K562 (cell line): Measurements from ENCODE around the gene DRICH1. TPM values are rescaled to one million over a fixed set of nuclear protein-coding genes. Genes with fewer than 3 reads are reported as not detected.

Experiments used
- ATAC-seq: fragments of 200-7000 bp; cut with Tn5 transposase; 3 replicates; pipeline ENCODE4 v1.9.1; 2020; ENCODE audit warnings: moderate library complexity
- BruUV-seq: library from RNA; stranded (reverse); fragments of 400-500 nt; replicated peaks from 2 replicates; lab custom pipeline; 2021; lab: Mats Ljungman, UMichigan
- CTCF ChIA-PET: fragments of 300-600 bp; formaldehyde crosslinking; extraction: SDS; loops from one replicate; lab custom pipeline; 2021; ENCODE audit warnings: low intra/inter-chr PET ratio; lab: Yijun Ruan, JAX
- POLR2A ChIA-PET: fragments of 300-600, 350-650 bp; sonication (Branson Sonifier 250); formaldehyde crosslinking; extraction: SDS; loops from one replicate; lab custom pipeline; 2021; ENCODE audit warnings: antibody characterized with exemption, inconsistent platforms; lab: Yijun Ruan, JAX
- DNase-seq, 4 experiments: peaks; one replicate each; pipeline versions ENCODE4 v3.0.0 to v3.0.0-alpha.2; 2011 to 2018; ENCODE audit warnings: low spot score in 3 of 4, mixed read lengths in 3 of 4; ENCODE audit errors: extremely low read depth in 1 of 4
- FAIRE-seq: peaks from 2 replicates; lab custom pipeline; 2011; peaks lifted over from hg19 to GRCh38; lab: Jason Lieb, UNC
- H2AFZ ChIP-seq: 2 replicates; pipeline ENCODE4 v1.6.0; 2011; ENCODE audit warnings: low read depth, low read length, control low read depth, inconsistent platforms
- H3K27ac ChIP-seq: fragments of 200-600 bp; 3 replicates; pipeline ENCODE4 v1.8.0; 2011; ENCODE audit warnings: low read depth, mild to moderate bottlenecking, control low read depth, inconsistent platforms, low read length, moderate library complexity, mixed read lengths; ENCODE audit errors: extremely low read depth
- H3K27me3 ChIP-seq, 2 experiments: fragments of 300-600 bp in 1 of 2; 2 replicates in 1 of 2; 3 replicates in 1 of 2; pipeline versions ENCODE4 v1.6.0 to v1.8.0; 2011; ENCODE audit warnings: inconsistent platforms in 2 of 2, low read length in 2 of 2, mild to moderate bottlenecking in 1 of 2, mixed read lengths in 1 of 2, moderate library complexity in 1 of 2; ENCODE audit not compliant: control insufficient read depth in 2 of 2, insufficient read depth in 2 of 2
- H3K36me3 ChIP-seq: fragments of 300-600 bp; 3 replicates; pipeline ENCODE4 v1.8.0; 2011; ENCODE audit warnings: mild to moderate bottlenecking, low read length, inconsistent platforms; ENCODE audit not compliant: control insufficient read depth, insufficient read depth
- H3K4me1 ChIP-seq, 2 experiments: fragments of 200-600 bp in 1 of 2; replicated peaks in 1 of 2; 2 replicates in 1 of 2; 3 replicates in 1 of 2; pipeline versions ENCODE4 v1.5.1 to v1.8.0; 2011; ENCODE audit warnings: inconsistent platforms in 2 of 2, low read length in 2 of 2, mild to moderate bottlenecking in 1 of 2, mixed read lengths in 1 of 2, moderate library complexity in 1 of 2; ENCODE audit not compliant: control insufficient read depth in 2 of 2, insufficient read depth in 2 of 2
- H3K4me2 ChIP-seq: 2 replicates; pipeline ENCODE4 v1.6.1; 2011; ENCODE audit warnings: low read length, control low read depth, inconsistent platforms, mixed read lengths; ENCODE audit not compliant: insufficient read depth
- H3K4me3 ChIP-seq: fragments of 200-600 bp; sonication (generic), shearing (Covaris generic); 2 replicates; pipeline ENCODE4 v1.5.1; 2016; ENCODE audit warnings: control low read depth, inconsistent platforms
- H3K79me2 ChIP-seq: fragments of 200-600 bp; 3 replicates; pipeline ENCODE4 v1.8.0; 2011; ENCODE audit warnings: low read length, inconsistent platforms; ENCODE audit not compliant: control insufficient read depth, insufficient read depth
- H3K9ac ChIP-seq, 2 experiments: 2 replicates each; pipeline versions ENCODE4 v1.6.0 to v1.6.1; 2011; ENCODE audit warnings: low read depth in 2 of 2, low read length in 2 of 2, control low read depth in 1 of 2, inconsistent platforms in 1 of 2, mild to moderate bottlenecking in 1 of 2, mixed read lengths in 1 of 2; ENCODE audit not compliant: insufficient read depth in 1 of 2
- H3K9me1 ChIP-seq: one replicate; pipeline ENCODE4 v1.6.0; 2011; ENCODE audit warnings: inconsistent platforms, mild to moderate bottlenecking, low read length, moderate library complexity; ENCODE audit not compliant: control insufficient read depth, insufficient read depth
- H3K9me3 ChIP-seq: replicated peaks from 2 replicates; pipeline ENCODE4 v1.5.1; 2011; ENCODE audit warnings: low read depth, low read length, inconsistent platforms; ENCODE audit not compliant: control insufficient read depth, insufficient read depth
- H4K20me1 ChIP-seq: replicated peaks from 2 replicates; pipeline ENCODE4 v1.6.1; 2011; ENCODE audit warnings: low read length, inconsistent platforms, mixed read lengths; ENCODE audit not compliant: control insufficient read depth, insufficient read depth
- AFF1 ChIP-seq, 2 experiments: fragments of 450-650 bp; IDR thresholded peaks; 2 replicates each; pipeline ENCODE4 v1.6.1; 2018; ENCODE audit warnings: mild to moderate bottlenecking in 2 of 2, low read depth in 1 of 2; ENCODE audit not compliant: partially characterized antibody in 2 of 2
- ELK1 ChIP-seq: sonication (generic); formaldehyde crosslinking; IDR thresholded peaks from 2 replicates; pipeline ENCODE4 v1.8.1; 2022; ENCODE audit warnings: missing genetic modification reagents
- HEY1 ChIP-seq: fragments of 250-450 bp; sonication (Bioruptor Pico); IDR thresholded peaks from 2 replicates; pipeline ENCODE4 v1.5.0; 2020; ENCODE audit warnings: mild to moderate bottlenecking, moderate library complexity, borderline replicate concordance
- MAZ ChIP-seq, 2 experiments: fragments of 450-650 bp in 1 of 2; sonication (generic) in 1 of 2; formaldehyde crosslinking; IDR thresholded peaks in 1 of 2; conservative IDR thresholded peaks in 1 of 2; 2 replicates each; pipeline versions ENCODE4 v1.4.0 to v1.5.0; 2020; ENCODE audit warnings: mild to moderate bottlenecking in 1 of 2, missing genetic modification reagents in 1 of 2
- RUNX1 ChIP-seq: sonication (generic); IDR thresholded peaks from 2 replicates; pipeline ENCODE4 v1.6.1; 2016; ENCODE audit warnings: antibody characterized with exemption, low read depth
- ZC3H8 ChIP-seq: fragments of 450-650 bp; IDR thresholded peaks from 2 replicates; pipeline ENCODE4 v1.6.1; 2017
- ZNF134 ChIP-seq: fragments of 250-450 bp; sonication (Bioruptor Pico); conservative IDR thresholded peaks from 2 replicates; pipeline ENCODE4 v1.4.0; 2020
- ZNF644 ChIP-seq: fragments of 200-800 bp; sonication (Bioruptor generic); IDR thresholded peaks from 2 replicates; pipeline ENCODE4 v1.6.1; 2016; ENCODE audit warnings: low read depth, missing genetic modification characterization, missing compliant biosample characterization
- ZNF778 ChIP-seq: fragments of 450-650 bp; formaldehyde crosslinking; IDR thresholded peaks from 2 replicates; pipeline ENCODE4 v1.4.0; 2020; ENCODE audit warnings: mild to moderate bottlenecking, moderate library complexity
- WGBS: fragments of 100-300 bp; shearing (Covaris generic); methylation state at CpG from one replicate; pipeline ENCODE4 v1.1.6; 2016; ENCODE audit warnings: low coverage, mixed read lengths; ENCODE audit not compliant: insufficient coverage; ENCODE audit errors: missing lambda C conversion rate; 5-methylcytosine and 5-hydroxymethylcytosine counted together
- in situ Hi-C: fragments of 300-500 bp; cut with MboI; formaldehyde crosslinking; loops from 4 replicates; pipeline ENCODE4 v1.15.0; 2018; ENCODE audit warnings: inconsistent platforms, mixed read lengths
- intact Hi-C: fragments of 100-400 bp; cut with micrococcal nuclease; formaldehyde crosslinking; loops from 2 replicates; pipeline ENCODE4 v1.14.2; 2022
- polyA plus RNA-seq, 8 experiments: library from polyadenylated mRNA; depleted of rRNA in 4 of 8; stranded (reverse) in 5 of 8; unstranded in 3 of 8; fragments of >200 nt; fragmentation: Nextera tagmentation in 2 of 8; fragmentation: Illumina TruSeq in 1 of 8; extraction: Ambion mirVana in 2 of 8; extraction: Trizol in 1 of 8; gene quantifications; 2 replicates each; pipeline versions ENCODE4 v1.2.1 to v1.2.3, GENCODE V29; 2011 to 2014; ENCODE audit warnings: inconsistent platforms in 1 of 8, missing spikeins in 1 of 8
- total RNA-seq, 7 experiments: library from RNA; depleted of rRNA in 6 of 7; stranded (reverse); fragments of >200 nt in 6 of 7; fragmentation: Illumina TruSeq in 2 of 7; extraction: Trizol in 2 of 7; gene quantifications; 2 replicates each; pipeline versions ENCODE4 v1.2.1 to v1.2.3, GENCODE V29; 2011 to 2021; ENCODE audit warnings: low replicate concordance in 1 of 7

Gene DRICH1
- total and polyA plus RNA-seq, 9 of the 15 experiments (the other 6 are each of a cell fraction or from before 2014, with no cell fraction given) = 0.07 to 0.36 (median 0.14) TPM; not detected in 2

GRCh38 chr22:23579870-23580575, 52.1 kb downstream of the DRICH1 start, which contains the start of gene IGLL1 (continued):
- TF ChIP-seq ELK1 = no peak
- no peak for TF ChIP-seq MAZ (CRISPR knock-in tag; conservative IDR thresholded peaks at IDR 0.05 in 1 of 2, IDR thresholded peaks at IDR 0.05 in 1 of 2)
- no peak for TF ChIP-seq ZNF778 (CRISPR knock-in tag)
- TF ChIP-seq HEY1 (CRISPR knock-in tag) = no peak

- peaks cover 0 to 12% of the 10 kb centered on the region in 2 experiments; a peak in 2 of 5 replicates for H3K4me1 ChIP-seq
Observed at GRCh38 chr22:23579280-23579679, 52.8 kb downstream of the DRICH1 start.

More at GRCh38 chr22:23579280-23579679, 52.8 kb downstream of the DRICH1 start:
- in situ Hi-C loops (loop anchor here (25.0 kb wide), 2 partner anchors 417 to 617 kb away; no protein-coding TSS in a partner anchor), intact Hi-C loops (no loop called here)
- no peaks in the 10 kb centered on the region for H3K79me2 ChIP-seq
- DNase-seq = no peak
- no peak overlapping the region for H2AFZ ChIP-seq
- peaks cover 0 to 4% of the 10 kb centered on the region in 2 experiments; a peak in 2 of 5 replicates for H3K27me3 ChIP-seq
- TF ChIP-seq ZC3H8 = no peak
- no peak for TF ChIP-seq AFF1 (IDR thresholded peaks at IDR 0.05; ENCODE audit: low read depth in 1 of 2, partially characterized antibody in 2 of 2)
- TF ChIP-seq ZNF644 (tag) = no peak
- TF ChIP-seq ZNF134 (CRISPR knock-in tag) = no peak
- TF ChIP-seq RUNX1 = no peak
- no peaks in the 10 kb centered on the region for H3K36me3 ChIP-seq
- H3K9ac ChIP-seq = no peak overlapping the region
- no peak overlapping the region for H3K4me3 ChIP-seq
- no peak overlapping the region for H3K27ac ChIP-seq
- no TSS peak for BruUV-seq
- WGBS = 36% methylated on average over 5 of the region's 5 CpGs
- ChIA-PET POLR2A (no interaction called here), CTCF (no interaction called here)
- H3K9me3 ChIP-seq = no peaks in the 10 kb centered on the region
- H3K9me1 ChIP-seq = no peaks in the 10 kb centered on the region
- no peak for ATAC-seq
- no peaks in the 10 kb centered on the region for H4K20me1 ChIP-seq
- H3K4me2 ChIP-seq = no peak overlapping the region
- FAIRE-seq = no peak
